GM19099 (cell line): ENCODE results near the gene ZSWIM3.

Experiments
- POLR2A ChIP-seq: IDR thresholded peaks from 3 replicates; pipeline ENCODE4 v1.6.1; 2011; ENCODE audit warnings: low read depth; ENCODE audit not compliant: insufficient read length; ENCODE audit errors: extremely low read depth

Gene ZSWIM3

GRCh38 chr20:45892049-45892825, 34.8 kb downstream of the ZSWIM3 start:
- no peak for TF ChIP-seq POLR2A

DNA sequence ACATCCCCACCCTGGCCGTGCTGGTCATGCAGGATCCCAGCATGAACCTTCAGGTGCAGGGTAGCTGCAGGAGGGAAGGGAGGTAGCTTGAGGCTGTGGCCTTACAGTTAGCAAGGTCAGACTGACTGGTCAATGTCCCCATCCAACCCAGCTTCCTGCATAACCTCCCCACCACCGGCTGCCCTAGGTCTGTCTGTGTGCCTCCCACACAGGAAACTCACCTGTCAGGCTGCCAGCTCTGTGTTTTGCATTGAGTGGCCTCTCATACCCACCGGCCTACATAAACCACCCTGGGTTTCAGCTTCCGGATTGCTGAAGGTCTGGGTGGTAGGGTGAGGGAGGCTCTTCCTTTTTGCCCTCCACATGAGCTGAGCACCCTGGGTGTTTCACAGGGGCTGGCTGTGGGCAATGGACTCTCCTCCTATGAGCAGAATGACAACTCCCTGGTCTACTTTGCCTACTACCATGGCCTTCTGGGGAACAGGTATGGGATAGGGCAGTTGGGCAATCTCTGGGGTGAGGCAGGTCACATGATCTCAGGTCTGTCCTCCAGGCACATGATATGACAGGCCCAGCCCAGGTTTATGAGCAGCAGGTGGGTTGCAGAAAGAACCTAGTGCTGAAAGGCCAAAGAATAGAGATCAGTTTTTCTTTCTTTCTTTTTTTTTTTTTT, 35.5 kb downstream of the ZSWIM3 start:
- no peak for TF ChIP-seq POLR2A

DNA sequence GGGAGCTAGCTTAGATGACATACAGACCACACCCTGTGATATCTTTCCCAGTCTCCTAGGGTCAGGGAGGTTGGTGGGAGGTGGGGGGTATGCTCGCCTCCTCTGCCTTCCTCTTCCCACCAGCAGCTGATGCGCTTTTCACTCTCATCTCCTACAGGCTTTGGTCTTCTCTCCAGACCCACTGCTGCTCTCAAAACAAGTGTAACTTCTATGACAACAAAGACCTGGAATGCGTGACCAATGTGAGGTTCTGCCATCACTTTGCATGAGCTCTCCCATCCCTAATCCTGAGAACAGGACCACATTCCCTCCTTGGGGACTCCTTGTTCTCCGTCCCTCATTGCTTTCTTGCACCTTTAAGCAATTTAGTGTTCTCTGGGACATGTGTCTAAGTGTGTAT, 36.4 kb downstream of the ZSWIM3 start:
- no peak for TF ChIP-seq POLR2A

- no peak for TF ChIP-seq POLR2A
Measured at GRCh38 chr20:45894797-45895196, 37.4 kb downstream of the ZSWIM3 start.

- no peak for TF ChIP-seq POLR2A
Measured at GRCh38 chr20:45896641-45897161, 39.3 kb downstream of the ZSWIM3 start.

DNA sequence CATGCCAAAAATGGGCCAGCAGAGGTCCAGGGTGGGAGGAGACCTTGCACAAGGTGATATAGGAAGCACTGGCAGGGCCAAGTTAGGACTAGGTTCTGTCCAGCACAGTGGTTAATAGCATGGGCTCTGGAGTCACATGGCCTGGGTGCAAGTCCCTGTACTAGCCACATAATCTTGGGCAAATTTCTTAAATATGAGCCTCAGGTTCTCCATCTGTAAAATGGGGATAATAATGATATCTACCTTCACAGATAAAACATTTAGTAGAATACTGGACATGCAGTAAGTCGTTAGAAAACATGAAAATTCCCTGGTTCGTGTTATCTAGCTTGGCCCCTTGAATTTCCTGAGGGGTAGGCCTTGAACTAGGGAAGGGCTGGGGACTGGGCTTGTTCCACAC, 39.9 kb downstream of the ZSWIM3 start:
- no peak for TF ChIP-seq POLR2A

- no peak for TF ChIP-seq POLR2A
Measured at GRCh38 chr20:45897692-45898091, 40.3 kb downstream of the ZSWIM3 start.

DNA sequence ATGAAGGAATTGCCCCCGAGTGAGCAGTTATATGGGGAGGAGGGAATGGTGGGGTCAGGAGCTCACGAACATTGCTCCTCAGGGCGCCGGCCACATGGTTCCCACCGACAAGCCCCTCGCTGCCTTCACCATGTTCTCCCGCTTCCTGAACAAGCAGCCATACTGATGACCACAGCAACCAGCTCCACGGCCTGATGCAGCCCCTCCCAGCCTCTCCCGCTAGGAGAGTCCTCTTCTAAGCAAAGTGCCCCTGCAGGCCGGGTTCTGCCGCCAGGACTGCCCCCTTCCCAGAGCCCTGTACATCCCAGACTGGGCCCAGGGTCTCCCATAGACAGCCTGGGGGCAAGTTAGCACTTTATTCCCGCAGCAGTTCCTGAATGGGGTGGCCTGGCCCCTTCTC, 40.9 kb downstream of the ZSWIM3 start:
- no peak for TF ChIP-seq POLR2A

GRCh38 chr20:45899046-45899835, 41.8 kb downstream of the ZSWIM3 start:
- no peak for TF ChIP-seq POLR2A

GRCh38 chr20:45902199-45902701, 44.8 kb downstream of the ZSWIM3 start:
- no peak for TF ChIP-seq POLR2A

DNA sequence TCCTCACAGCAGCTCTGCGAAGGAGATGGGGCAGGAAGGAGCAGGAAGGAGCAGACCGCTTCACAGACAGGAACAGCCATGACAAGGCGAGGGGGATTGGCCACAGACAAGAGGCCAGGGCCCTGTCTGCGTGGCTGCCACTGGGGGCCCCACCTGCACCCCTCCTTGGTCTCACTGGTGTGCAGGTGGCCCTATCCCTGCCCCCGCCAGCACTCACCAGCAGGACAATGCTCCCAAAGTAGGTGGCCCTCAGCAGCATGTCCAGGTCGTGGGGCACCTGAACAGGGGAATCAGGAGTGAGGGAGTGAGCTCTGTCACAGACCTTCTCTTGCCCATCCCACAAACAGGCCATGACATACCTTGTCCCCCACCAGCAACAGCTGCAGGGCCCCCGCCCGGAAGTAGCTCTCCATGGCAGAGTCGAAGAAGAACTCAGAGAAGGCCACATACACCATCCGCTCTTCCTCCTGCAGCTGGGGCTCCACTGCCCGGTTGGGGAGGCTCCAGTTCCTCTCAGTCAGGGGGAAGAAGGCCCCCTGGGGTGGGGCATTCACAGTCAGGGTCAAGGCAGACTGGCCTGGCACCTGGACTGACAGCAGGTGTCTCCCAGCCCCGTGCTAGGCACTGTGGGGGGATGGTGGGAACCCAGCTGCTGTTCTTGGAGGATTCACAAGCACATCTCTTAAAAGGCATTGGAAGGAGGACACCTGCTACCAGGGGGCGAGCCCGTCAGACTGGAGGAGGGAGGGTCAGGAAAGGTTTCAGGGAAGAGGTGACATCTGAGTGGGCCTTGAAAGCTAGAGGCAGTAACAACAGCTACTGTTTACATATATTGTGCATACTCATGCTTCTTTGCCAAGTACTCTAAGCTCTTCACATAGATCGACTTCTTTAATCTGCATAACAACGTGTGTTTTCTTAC, 47.4 kb downstream of the ZSWIM3 start:
- TF ChIP-seq POLR2A = no peak

DNA sequence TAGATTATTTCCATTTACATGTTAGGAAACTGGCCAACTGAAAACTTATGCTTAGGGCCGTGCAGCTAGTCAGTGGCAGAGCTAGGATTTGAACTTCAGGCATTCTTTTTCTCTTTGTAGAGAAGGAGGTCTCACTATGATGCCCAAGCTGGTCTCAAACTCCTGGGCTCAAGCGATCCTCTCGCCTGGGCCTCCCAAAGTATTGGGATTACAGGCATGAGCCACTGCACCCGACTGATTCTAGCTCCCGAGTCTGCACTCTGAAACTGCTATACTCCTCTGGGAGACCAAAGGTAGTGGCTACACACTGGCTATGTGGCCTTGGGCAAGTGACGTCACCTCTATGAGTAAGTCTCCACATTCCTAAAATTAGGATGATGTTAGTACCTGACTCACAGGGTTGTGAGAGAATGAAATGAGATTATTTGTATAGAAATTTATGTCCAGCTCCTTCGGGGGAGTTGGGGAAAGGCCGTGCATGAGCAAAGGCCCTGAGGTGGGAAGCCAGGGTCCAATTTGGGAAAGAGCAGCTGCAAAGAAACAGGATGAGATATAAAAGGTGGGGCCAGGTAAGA, 48.2 kb downstream of the ZSWIM3 start:
- TF ChIP-seq POLR2A = no peak

GRCh38 chr20:45907219-45907948, 50.0 kb downstream of the ZSWIM3 start:
- TF ChIP-seq POLR2A = no peak
